ENCODE measurements around the gene PITPNC1.

Gene PITPNC1

DNA sequence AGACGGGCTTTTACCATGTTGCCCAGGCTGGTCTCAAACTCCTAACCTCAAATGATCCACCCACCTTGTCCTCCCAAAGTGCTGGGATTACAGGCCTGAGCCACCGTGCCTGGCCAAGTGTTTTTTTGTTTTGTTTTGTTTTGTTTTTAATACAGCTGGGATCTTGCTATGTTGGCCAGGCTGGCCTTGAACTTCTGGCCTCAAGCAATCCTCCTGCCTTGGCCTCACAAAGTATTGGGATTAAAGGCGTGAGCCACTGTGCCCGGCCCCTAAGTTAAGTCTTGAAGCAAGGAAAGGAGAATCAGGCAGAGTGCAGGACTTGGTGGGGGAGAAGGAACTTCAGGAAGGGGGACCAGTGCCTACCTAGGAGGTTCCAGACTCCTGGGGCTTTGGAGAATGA lies 288.9 kb downstream of the PITPNC1 start:
- H3K27ac ChIP-seq (ENCODE audit: low read length), result no peak overlapping the region

DNA sequence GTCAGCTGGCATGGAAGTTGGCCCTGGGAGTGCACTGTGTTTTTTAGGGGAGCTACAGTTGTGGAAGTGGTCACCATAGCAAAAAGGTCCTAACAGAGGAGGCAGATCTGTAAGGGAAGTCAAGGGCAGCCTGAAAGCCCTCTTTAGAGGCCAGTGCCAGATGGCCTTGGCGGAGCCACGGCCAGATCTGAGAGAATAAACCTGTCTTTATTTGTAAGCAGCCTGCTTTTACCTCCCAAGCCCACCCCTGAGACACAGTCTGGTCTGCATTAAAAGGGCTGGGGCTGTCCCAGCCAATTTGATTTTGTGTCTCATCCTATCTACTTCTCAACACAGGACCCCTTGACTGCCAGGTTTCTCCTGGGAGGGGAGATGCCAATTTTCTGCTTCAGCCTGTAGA lies 289.6 kb downstream of the PITPNC1 start:
- Histone ChIP-seq H3K27ac (ENCODE audit: low read length) (no peak overlapping the region), H3K9me3 (ENCODE audit: control insufficient read depth in 1 of 2, low read length in 2 of 2) (no peaks in the 10 kb centered on the region), H3K36me3 (ENCODE audit: control insufficient read depth in 1 of 2, insufficient read depth in 2 of 2, low read length in 2 of 2) (no peaks in the 10 kb centered on the region), H3K27me3 (ENCODE audit: low read depth, low read length) (no peaks in the 10 kb centered on the region), H3K4me1 (ENCODE audit: control insufficient read depth in 1 of 2, insufficient read depth in 2 of 2, low read length in 2 of 2) (no peaks in the 10 kb centered on the region), H3K4me3 (ENCODE audit: low read depth in 1 of 2, low read length in 2 of 2) (no peak overlapping the region)

More for the DNA sequence above, 288.9 kb downstream of the PITPNC1 start:
- H3K27me3 ChIP-seq (ENCODE audit: low read depth, low read length), result no peaks in the 10 kb centered on the region
- no peaks in the 10 kb centered on the region for H3K36me3 ChIP-seq (ENCODE audit: control insufficient read depth in 1 of 2, insufficient read depth in 2 of 2, low read length in 2 of 2)
- no peak overlapping the region for H3K4me3 ChIP-seq (ENCODE audit: low read depth in 1 of 2, low read length in 2 of 2)
- H3K4me1 ChIP-seq (ENCODE audit: control insufficient read depth in 1 of 2, insufficient read depth in 2 of 2, low read length in 2 of 2), result no peaks in the 10 kb centered on the region
- H3K9me3 ChIP-seq (ENCODE audit: control insufficient read depth in 1 of 2, low read length in 2 of 2), result no peaks in the 10 kb centered on the region

GRCh38 chr17:67671493-67671892 lies 294.4 kb downstream of the PITPNC1 start:
- no peaks in the 10 kb centered on the region for H3K4me1 ChIP-seq (ENCODE audit: control insufficient read depth in 1 of 2, insufficient read depth in 2 of 2, low read length in 2 of 2)
- no peak overlapping the region for H3K27ac ChIP-seq (ENCODE audit: low read length)
- no peaks in the 10 kb centered on the region for H3K36me3 ChIP-seq (ENCODE audit: control insufficient read depth in 1 of 2, insufficient read depth in 2 of 2, low read length in 2 of 2)
- H3K4me3 ChIP-seq (ENCODE audit: low read depth in 1 of 2, low read length in 2 of 2), result no peak overlapping the region
- no peaks in the 10 kb centered on the region for H3K9me3 ChIP-seq (ENCODE audit: control insufficient read depth in 1 of 2, low read length in 2 of 2)
- H3K27me3 ChIP-seq (ENCODE audit: low read depth, low read length), result no peaks in the 10 kb centered on the region

GRCh38 chr17:67672592-67673335 lies 295.7 kb downstream of the PITPNC1 start:
- Histone ChIP-seq H3K4me1 (ENCODE audit: control insufficient read depth in 1 of 2, insufficient read depth in 2 of 2, low read length in 2 of 2) (no peaks in the 10 kb centered on the region), H3K36me3 (ENCODE audit: control insufficient read depth in 1 of 2, insufficient read depth in 2 of 2, low read length in 2 of 2) (no peaks in the 10 kb centered on the region), H3K9me3 (ENCODE audit: control insufficient read depth in 1 of 2, low read length in 2 of 2) (no peaks in the 10 kb centered on the region), H3K27ac (ENCODE audit: low read length) (no peak overlapping the region), H3K27me3 (ENCODE audit: low read depth, low read length) (no peaks in the 10 kb centered on the region), H3K4me3 (ENCODE audit: low read depth in 1 of 2, low read length in 2 of 2) (no peak overlapping the region)

- Histone ChIP-seq H3K4me1 (ENCODE audit: control insufficient read depth in 1 of 2, insufficient read depth in 2 of 2, low read length in 2 of 2) (no peaks in the 10 kb centered on the region), H3K4me3 (ENCODE audit: low read depth in 1 of 2, low read length in 2 of 2) (no peak overlapping the region), H3K27me3 (ENCODE audit: low read depth, low read length) (no peaks in the 10 kb centered on the region), H3K9me3 (ENCODE audit: control insufficient read depth in 1 of 2, low read length in 2 of 2) (no peaks in the 10 kb centered on the region), H3K27ac (ENCODE audit: low read length) (no peak overlapping the region), H3K36me3 (ENCODE audit: control insufficient read depth in 1 of 2, insufficient read depth in 2 of 2, low read length in 2 of 2) (no peaks in the 10 kb centered on the region)
Measured at GRCh38 chr17:67675481-67675880, 298.4 kb downstream of the PITPNC1 start.

GRCh38 chr17:67676305-67676704 lies 299.2 kb downstream of the PITPNC1 start:
- Histone ChIP-seq H3K4me3 (ENCODE audit: low read depth in 1 of 2, low read length in 2 of 2) (no peak overlapping the region), H3K4me1 (ENCODE audit: control insufficient read depth in 1 of 2, insufficient read depth in 2 of 2, low read length in 2 of 2) (no peaks in the 10 kb centered on the region), H3K27ac (ENCODE audit: low read length) (no peak overlapping the region), H3K27me3 (ENCODE audit: low read depth, low read length) (no peaks in the 10 kb centered on the region), H3K9me3 (ENCODE audit: control insufficient read depth in 1 of 2, low read length in 2 of 2) (no peaks in the 10 kb centered on the region), H3K36me3 (ENCODE audit: control insufficient read depth in 1 of 2, insufficient read depth in 2 of 2, low read length in 2 of 2) (no peaks in the 10 kb centered on the region)

GRCh38 chr17:67678414-67678813 lies 301.3 kb downstream of the PITPNC1 start:
- Histone ChIP-seq H3K36me3 (ENCODE audit: control insufficient read depth in 1 of 2, insufficient read depth in 2 of 2, low read length in 2 of 2) (no peaks in the 10 kb centered on the region), H3K27me3 (ENCODE audit: low read depth, low read length) (no peaks in the 10 kb centered on the region), H3K27ac (ENCODE audit: low read length) (no peak overlapping the region), H3K4me3 (ENCODE audit: low read depth in 1 of 2, low read length in 2 of 2) (no peak overlapping the region), H3K9me3 (ENCODE audit: control insufficient read depth in 1 of 2, low read length in 2 of 2) (no peaks in the 10 kb centered on the region), H3K4me1 (ENCODE audit: control insufficient read depth in 1 of 2, insufficient read depth in 2 of 2, low read length in 2 of 2) (no peaks in the 10 kb centered on the region)

DNA sequence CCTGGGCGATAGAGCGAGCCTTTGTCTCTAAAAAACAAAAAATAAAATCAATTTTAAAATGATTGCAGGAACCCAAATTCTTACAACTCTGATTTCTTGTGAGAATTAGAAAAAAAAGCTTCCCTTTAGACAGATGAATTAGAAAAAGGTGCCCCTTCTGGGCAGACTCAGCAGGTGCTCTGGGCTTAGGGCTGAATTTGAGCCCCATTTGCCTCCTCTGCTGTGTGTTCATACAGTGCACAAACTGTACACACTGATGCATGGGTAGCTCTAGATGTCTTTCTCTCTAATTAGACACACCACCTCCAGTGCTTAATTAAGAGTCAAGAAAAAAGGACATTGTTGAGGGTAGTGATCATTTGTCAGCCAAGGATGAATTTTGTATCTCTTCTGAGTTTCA lies 302.1 kb downstream of the PITPNC1 start:
- H3K9me3 ChIP-seq (ENCODE audit: control insufficient read depth in 1 of 2, low read length in 2 of 2), result no peaks in the 10 kb centered on the region
- no peaks in the 10 kb centered on the region for H3K27me3 ChIP-seq (ENCODE audit: low read depth, low read length)
- H3K4me3 ChIP-seq (ENCODE audit: low read depth in 1 of 2, low read length in 2 of 2), result no peak overlapping the region
- no peaks in the 10 kb centered on the region for H3K4me1 ChIP-seq (ENCODE audit: control insufficient read depth in 1 of 2, insufficient read depth in 2 of 2, low read length in 2 of 2)
- H3K27ac ChIP-seq (ENCODE audit: low read length), result no peak overlapping the region
- no peaks in the 10 kb centered on the region for H3K36me3 ChIP-seq (ENCODE audit: control insufficient read depth in 1 of 2, insufficient read depth in 2 of 2, low read length in 2 of 2)

DNA sequence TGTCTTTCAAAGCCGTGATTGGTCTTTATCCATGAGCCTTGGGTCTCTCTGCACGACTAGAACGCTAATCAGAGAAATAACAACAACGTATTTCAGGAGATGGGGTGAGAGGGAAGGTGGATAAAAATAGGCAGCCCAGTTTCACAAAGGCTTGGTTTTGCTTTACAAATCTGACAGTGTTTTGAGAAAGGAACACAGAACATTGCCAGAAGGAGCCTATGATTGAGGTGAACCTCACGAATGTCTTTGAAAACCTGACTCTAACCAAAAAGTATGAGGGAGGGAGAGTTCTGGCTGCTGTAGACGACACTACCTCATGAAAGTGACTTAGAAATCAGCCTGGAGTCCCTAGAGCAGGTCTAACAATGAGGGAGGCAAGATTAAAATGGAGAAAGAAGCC lies 302.6 kb downstream of the PITPNC1 start:
- no peak overlapping the region for H3K4me3 ChIP-seq (ENCODE audit: low read depth in 1 of 2, low read length in 2 of 2)
- H3K27ac ChIP-seq (ENCODE audit: low read length), result no peak overlapping the region
- no peaks in the 10 kb centered on the region for H3K4me1 ChIP-seq (ENCODE audit: control insufficient read depth in 1 of 2, insufficient read depth in 2 of 2, low read length in 2 of 2)
- H3K36me3 ChIP-seq (ENCODE audit: control insufficient read depth in 1 of 2, insufficient read depth in 2 of 2, low read length in 2 of 2), result no peaks in the 10 kb centered on the region
- H3K9me3 ChIP-seq (ENCODE audit: control insufficient read depth in 1 of 2, low read length in 2 of 2), result no peaks in the 10 kb centered on the region
- H3K27me3 ChIP-seq (ENCODE audit: low read depth, low read length), result no peaks in the 10 kb centered on the region

- no peak overlapping the region for H3K27ac ChIP-seq (ENCODE audit: low read length)
- no peak overlapping the region for H3K4me3 ChIP-seq (ENCODE audit: low read depth in 1 of 2, low read length in 2 of 2)
- H3K4me1 ChIP-seq (ENCODE audit: control insufficient read depth in 1 of 2, insufficient read depth in 2 of 2, low read length in 2 of 2), result no peaks in the 10 kb centered on the region
- H3K36me3 ChIP-seq (ENCODE audit: control insufficient read depth in 1 of 2, insufficient read depth in 2 of 2, low read length in 2 of 2), result no peaks in the 10 kb centered on the region
- no peaks in the 10 kb centered on the region for H3K9me3 ChIP-seq (ENCODE audit: control insufficient read depth in 1 of 2, low read length in 2 of 2)
- H3K27me3 ChIP-seq (ENCODE audit: low read depth, low read length), result no peaks in the 10 kb centered on the region
Measured at GRCh38 chr17:67680445-67681224, 303.6 kb downstream of the PITPNC1 start.

DNA sequence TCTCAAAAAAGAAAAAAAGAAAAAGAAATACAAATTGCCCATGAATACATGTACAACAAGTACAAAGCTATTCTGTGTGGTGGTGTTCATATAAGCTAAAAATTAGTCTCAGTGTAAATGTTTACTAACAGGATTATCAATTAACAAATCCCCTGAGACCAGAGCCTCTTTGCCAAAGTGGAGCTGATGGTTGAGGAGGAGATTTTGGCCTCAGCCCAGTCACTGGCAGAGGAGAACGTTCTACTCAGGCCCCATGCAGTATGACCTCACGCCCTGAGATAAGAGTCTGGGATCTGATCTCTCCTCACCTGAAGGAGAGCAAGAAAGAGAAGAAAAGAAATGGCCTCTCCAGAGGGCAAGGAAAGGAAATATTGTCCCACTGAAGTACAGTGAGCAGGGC lies 305.1 kb downstream of the PITPNC1 start:
- no peaks in the 10 kb centered on the region for H3K36me3 ChIP-seq (ENCODE audit: control insufficient read depth in 1 of 2, insufficient read depth in 2 of 2, low read length in 2 of 2)
- no peak overlapping the region for H3K4me3 ChIP-seq (ENCODE audit: low read depth in 1 of 2, low read length in 2 of 2)
- H3K4me1 ChIP-seq (ENCODE audit: control insufficient read depth in 1 of 2, insufficient read depth in 2 of 2, low read length in 2 of 2), result no peaks in the 10 kb centered on the region
- no peaks in the 10 kb centered on the region for H3K9me3 ChIP-seq (ENCODE audit: control insufficient read depth in 1 of 2, low read length in 2 of 2)
- H3K27ac ChIP-seq (ENCODE audit: low read length), result no peak overlapping the region
- H3K27me3 ChIP-seq (ENCODE audit: low read depth, low read length), result no peaks in the 10 kb centered on the region

All from muscle layer of duodenum (tissue), 2 donors.